Activated naive CD4-positive, alpha-beta T cell treated with anti-CD3 and anti-CD28 coated beads, Interleukin-2, amount 50 U/mL, for 16 hours (primary cell): ENCODE data around the gene ABCA1.
"Not testable (repeated sequence)": the region's sequence is repeated elsewhere in the genome, so short reads cannot be mapped to it uniquely, and the experiment has no call there.

ENCODE experiments used
- DNase-seq: peaks from one replicate; pipeline ENCODE4 v3.0.0-alpha.2; 2020

ABCA1 gene

GRCh38 chr9:104787306-104788015, 140.5 kb downstream of the ABCA1 start:
- no peak for DNase-seq

GRCh38 chr9:104786293-104786692, 141.7 kb downstream of the ABCA1 start:
- no peak for DNase-seq

GRCh38 chr9:104784098-104784497, 143.9 kb downstream of the ABCA1 start:
- DNase-seq, result no peak

- DNase-seq, result no peak
Observed at GRCh38 chr9:104783588-104783987, 144.4 kb downstream of the ABCA1 start.

- DNase-seq, result no peak
Observed at GRCh38 chr9:104780796-104781395, 147.1 kb downstream of the ABCA1 start.

- no peak for DNase-seq
Observed at GRCh38 chr9:104779946-104780535, 147.9 kb downstream of the ABCA1 start.

GRCh38 chr9:104779334-104779733, 148.6 kb downstream of the ABCA1 start:
- DNase-seq, result no peak

- DNase-seq, result no peak
Observed at GRCh38 chr9:104778802-104779201, 149.2 kb downstream of the ABCA1 start.

- no peak for DNase-seq
Observed at GRCh38 chr9:104776797-104777196, 151.2 kb downstream of the ABCA1 start.

- DNase-seq, result no peak
Observed at GRCh38 chr9:104775976-104776375, 152.0 kb downstream of the ABCA1 start.

GRCh38 chr9:104775574-104775936, 152.4 kb downstream of the ABCA1 start:
- no peak for DNase-seq

- no peak for DNase-seq
Observed at GRCh38 chr9:104774831-104775573, 153.0 kb downstream of the ABCA1 start.

GRCh38 chr9:104774132-104774531, 153.8 kb downstream of the ABCA1 start:
- no peak for DNase-seq

- DNase-seq, result no peak
Observed at GRCh38 chr9:104772714-104773510, 155.0 kb downstream of the ABCA1 start.

GRCh38 chr9:104769655-104770054, 158.3 kb downstream of the ABCA1 start:
- DNase-seq, result no peak

- not testable (repeated sequence) for DNase-seq
Observed at GRCh38 chr9:104769029-104769428, 158.9 kb downstream of the ABCA1 start.

GRCh38 chr9:104767507-104767906, 160.4 kb downstream of the ABCA1 start:
- no peak for DNase-seq

GRCh38 chr9:104766025-104766424, 161.9 kb downstream of the ABCA1 start:
- DNase-seq, result no peak

- no peak for DNase-seq
Observed at GRCh38 chr9:104765138-104765537, 162.8 kb downstream of the ABCA1 start.

- DNase-seq, result no peak
Observed at GRCh38 chr9:104758974-104759373, 169.0 kb downstream of the ABCA1 start.

GRCh38 chr9:104750185-104750767, 177.7 kb downstream of the ABCA1 start:
- DNase-seq, result no peak

GRCh38 chr9:104748359-104749031, 179.5 kb downstream of the ABCA1 start:
- no peak for DNase-seq
